K562 (cell line): ENCODE measurements around the gene GALNT18. TPM values are rescaled to one million over a fixed set of nuclear protein-coding genes. Genes with fewer than 3 reads are reported as not detected.

Source experiments
- ATAC-seq: fragments of 200-7000 bp; cut with Tn5 transposase; 3 replicates; pipeline ENCODE4 v1.9.1; 2020; ENCODE audit warnings: moderate library complexity
- BruUV-seq: library from RNA; stranded (reverse); fragments of 400-500 nt; replicated peaks from 2 replicates; lab custom pipeline; 2021; lab: Mats Ljungman, UMichigan
- CTCF ChIA-PET: fragments of 300-600 bp; formaldehyde crosslinking; extraction: SDS; loops from one replicate; lab custom pipeline; 2021; ENCODE audit warnings: low intra/inter-chr PET ratio; lab: Yijun Ruan, JAX
- POLR2A ChIA-PET: fragments of 300-600, 350-650 bp; sonication (Branson Sonifier 250); formaldehyde crosslinking; extraction: SDS; loops from one replicate; lab custom pipeline; 2021; ENCODE audit warnings: antibody characterized with exemption, inconsistent platforms; lab: Yijun Ruan, JAX
- DNase-seq, 4 experiments: peaks; one replicate each; pipeline versions ENCODE4 v3.0.0 to v3.0.0-alpha.2; 2011 to 2018; ENCODE audit warnings: low spot score in 3 of 4, mixed read lengths in 3 of 4; ENCODE audit errors: extremely low read depth in 1 of 4
- FAIRE-seq: peaks from 2 replicates; lab custom pipeline; 2011; peaks lifted over from hg19 to GRCh38; lab: Jason Lieb, UNC
- H2AFZ ChIP-seq: 2 replicates; pipeline ENCODE4 v1.6.0; 2011; ENCODE audit warnings: low read depth, low read length, control low read depth, inconsistent platforms
- H3K27ac ChIP-seq: fragments of 200-600 bp; 3 replicates; pipeline ENCODE4 v1.8.0; 2011; ENCODE audit warnings: low read depth, mild to moderate bottlenecking, control low read depth, inconsistent platforms, low read length, moderate library complexity, mixed read lengths; ENCODE audit errors: extremely low read depth
- H3K27me3 ChIP-seq, 2 experiments: fragments of 300-600 bp in 1 of 2; 2 replicates in 1 of 2; 3 replicates in 1 of 2; pipeline versions ENCODE4 v1.6.0 to v1.8.0; 2011; ENCODE audit warnings: inconsistent platforms in 2 of 2, low read length in 2 of 2, mild to moderate bottlenecking in 1 of 2, mixed read lengths in 1 of 2, moderate library complexity in 1 of 2; ENCODE audit not compliant: control insufficient read depth in 2 of 2, insufficient read depth in 2 of 2
- H3K36me3 ChIP-seq: fragments of 300-600 bp; 3 replicates; pipeline ENCODE4 v1.8.0; 2011; ENCODE audit warnings: mild to moderate bottlenecking, low read length, inconsistent platforms; ENCODE audit not compliant: control insufficient read depth, insufficient read depth
- H3K4me1 ChIP-seq, 2 experiments: fragments of 200-600 bp in 1 of 2; replicated peaks in 1 of 2; 2 replicates in 1 of 2; 3 replicates in 1 of 2; pipeline versions ENCODE4 v1.5.1 to v1.8.0; 2011; ENCODE audit warnings: inconsistent platforms in 2 of 2, low read length in 2 of 2, mild to moderate bottlenecking in 1 of 2, mixed read lengths in 1 of 2, moderate library complexity in 1 of 2; ENCODE audit not compliant: control insufficient read depth in 2 of 2, insufficient read depth in 2 of 2
- H3K4me2 ChIP-seq: 2 replicates; pipeline ENCODE4 v1.6.1; 2011; ENCODE audit warnings: low read length, control low read depth, inconsistent platforms, mixed read lengths; ENCODE audit not compliant: insufficient read depth
- H3K4me3 ChIP-seq: fragments of 200-600 bp; sonication (generic), shearing (Covaris generic); 2 replicates; pipeline ENCODE4 v1.5.1; 2016; ENCODE audit warnings: control low read depth, inconsistent platforms
- H3K79me2 ChIP-seq: fragments of 200-600 bp; 3 replicates; pipeline ENCODE4 v1.8.0; 2011; ENCODE audit warnings: low read length, inconsistent platforms; ENCODE audit not compliant: control insufficient read depth, insufficient read depth
- H3K9ac ChIP-seq, 2 experiments: 2 replicates each; pipeline versions ENCODE4 v1.6.0 to v1.6.1; 2011; ENCODE audit warnings: low read depth in 2 of 2, low read length in 2 of 2, control low read depth in 1 of 2, inconsistent platforms in 1 of 2, mild to moderate bottlenecking in 1 of 2, mixed read lengths in 1 of 2; ENCODE audit not compliant: insufficient read depth in 1 of 2
- H3K9me1 ChIP-seq: one replicate; pipeline ENCODE4 v1.6.0; 2011; ENCODE audit warnings: inconsistent platforms, mild to moderate bottlenecking, low read length, moderate library complexity; ENCODE audit not compliant: control insufficient read depth, insufficient read depth
- H3K9me3 ChIP-seq: replicated peaks from 2 replicates; pipeline ENCODE4 v1.5.1; 2011; ENCODE audit warnings: low read depth, low read length, inconsistent platforms; ENCODE audit not compliant: control insufficient read depth, insufficient read depth
- H4K20me1 ChIP-seq: replicated peaks from 2 replicates; pipeline ENCODE4 v1.6.1; 2011; ENCODE audit warnings: low read length, inconsistent platforms, mixed read lengths; ENCODE audit not compliant: control insufficient read depth, insufficient read depth
- CBX3 ChIP-seq, 2 experiments: IDR thresholded peaks; 1 replicate in 1 of 2; 2 replicates in 1 of 2; pipeline ENCODE4 v1.6.1; 2012; ENCODE audit warnings: inconsistent platforms in 2 of 2, low read length in 2 of 2, borderline replicate concordance in 1 of 2, control low read depth in 1 of 2
- CREM ChIP-seq: IDR thresholded peaks from 2 replicates; pipeline ENCODE4 v1.6.1; 2014; ENCODE audit warnings: antibody characterized with exemption, low read depth
- CTBP1 ChIP-seq: fragments of 450-650 bp; IDR thresholded peaks from 2 replicates; pipeline ENCODE4 v1.6.1; 2016; ENCODE audit warnings: borderline replicate concordance
- EP300 ChIP-seq: IDR thresholded peaks from 2 replicates; pipeline ENCODE4 v1.6.1; 2012; ENCODE audit warnings: low read length, improper control_type of control experiment
- MYNN ChIP-seq, 2 experiments: sonication (generic); formaldehyde crosslinking in 1 of 2; IDR thresholded peaks; 2 replicates each; pipeline versions ENCODE4 v1.5.0 to v1.6.1; 2016 to 2020; ENCODE audit warnings: antibody characterized with exemption in 1 of 2, missing genetic modification reagents in 1 of 2
- SMAD2 ChIP-seq: fragments of 150-350 bp; IDR thresholded peaks from 2 replicates; pipeline ENCODE4 v1.6.1; 2014; ENCODE audit warnings: low read depth, mild to moderate bottlenecking, low read length
- SMARCA5 ChIP-seq: fragments of 450-650 bp; IDR thresholded peaks from 2 replicates; pipeline ENCODE4 v1.6.1; 2016
- STAG1 ChIP-seq: sonication (generic); formaldehyde crosslinking; IDR thresholded peaks from 2 replicates; pipeline ENCODE4 v1.5.0; 2020; ENCODE audit warnings: missing genetic modification reagents, borderline replicate concordance
- THAP12 ChIP-seq: fragments of 250-450 bp; sonication (Bioruptor Pico); IDR thresholded peaks from 2 replicates; pipeline ENCODE4 v1.9.0; 2021; ENCODE audit warnings: mild to moderate bottlenecking, inconsistent platforms
- WGBS: fragments of 100-300 bp; shearing (Covaris generic); methylation state at CpG from one replicate; pipeline ENCODE4 v1.1.6; 2016; ENCODE audit warnings: low coverage, mixed read lengths; ENCODE audit not compliant: insufficient coverage; ENCODE audit errors: missing lambda C conversion rate; 5-methylcytosine and 5-hydroxymethylcytosine counted together
- in situ Hi-C: fragments of 300-500 bp; cut with MboI; formaldehyde crosslinking; loops from 4 replicates; pipeline ENCODE4 v1.15.0; 2018; ENCODE audit warnings: inconsistent platforms, mixed read lengths
- intact Hi-C: fragments of 100-400 bp; cut with micrococcal nuclease; formaldehyde crosslinking; loops from 2 replicates; pipeline ENCODE4 v1.14.2; 2022
- polyA plus RNA-seq, 8 experiments: library from polyadenylated mRNA; depleted of rRNA in 4 of 8; stranded (reverse) in 5 of 8; unstranded in 3 of 8; fragments of >200 nt; fragmentation: Nextera tagmentation in 2 of 8; fragmentation: Illumina TruSeq in 1 of 8; extraction: Ambion mirVana in 2 of 8; extraction: Trizol in 1 of 8; gene quantifications; 2 replicates each; pipeline versions ENCODE4 v1.2.1 to v1.2.3, GENCODE V29; 2011 to 2014; ENCODE audit warnings: inconsistent platforms in 1 of 8, missing spikeins in 1 of 8
- total RNA-seq, 7 experiments: library from RNA; depleted of rRNA in 6 of 7; stranded (reverse); fragments of >200 nt in 6 of 7; fragmentation: Illumina TruSeq in 2 of 7; extraction: Trizol in 2 of 7; gene quantifications; 2 replicates each; pipeline versions ENCODE4 v1.2.1 to v1.2.3, GENCODE V29; 2011 to 2021; ENCODE audit warnings: low replicate concordance in 1 of 7
- TF ChIP-seq, protein P1 (sequence below): fragments of 250-450 bp; sonication (Bioruptor Pico); IDR thresholded peaks from 2 replicates; pipeline ENCODE4 v1.8.0; 2021; ENCODE audit warnings: borderline replicate concordance, mild to moderate bottlenecking, moderate library complexity; ENCODE audit not compliant: poor library complexity, severe bottlenecking

GALNT18 gene
- total and polyA plus RNA-seq, 9 of the 15 experiments (the other 6 are each of a cell fraction or from before 2014, with no cell fraction given) = not detected

- intact Hi-C loops (no loop called here), in situ Hi-C loops (no loop called here)
- Histone ChIP-seq H3K79me2 (no peaks in the 10 kb centered on the region), H3K9ac (no peak overlapping the region), H3K9me3 (no peaks in the 10 kb centered on the region), H2AFZ (no peak overlapping the region), H3K4me3 (no peak overlapping the region), H4K20me1 (no peaks in the 10 kb centered on the region), H3K9me1 (no peaks in the 10 kb centered on the region), H3K27ac (no peak overlapping the region), H3K27me3 (peaks cover 8 to 35% of the 10 kb centered on the region in 2 experiments; a peak in 4 of 5 replicates), H3K36me3 (no peaks in the 10 kb centered on the region), H3K4me1 (no peaks in the 10 kb centered on the region), H3K4me2 (no peak overlapping the region)
- 1% methylated on average over 13 of the region's 15 CpGs for WGBS
- ChIA-PET CTCF (no interaction called here), POLR2A (interaction anchor here (0.7 kb wide), 1 partner anchor 46 kb away, joined by 3 read pairs; no protein-coding TSS in a partner anchor)
- ATAC-seq = no peak
- DNase-seq = no peak
- no peak for TF ChIP-seq MYNN (IDR thresholded peaks at IDR 0.05)
- TF ChIP-seq MYNN (CRISPR knock-in tag; IDR thresholded peaks at IDR 0.05) = no peak
- no peak for TF ChIP-seq CREM
- no peak for TF ChIP-seq CBX3 (IDR thresholded peaks at IDR 0.05; ENCODE audit: borderline replicate concordance in 1 of 2, low read length in 2 of 2)
- TF ChIP-seq EP300 = no peak
- TF ChIP-seq CTBP1 = no peak
- no peak for TF ChIP-seq SMAD2
- no peak for TF ChIP-seq THAP12 (CRISPR knock-in tag)
- no peak for TF ChIP-seq SMARCA5
- no peak for TF ChIP-seq STAG1 (CRISPR knock-in tag)
- TF ChIP-seq, protein P1, sequence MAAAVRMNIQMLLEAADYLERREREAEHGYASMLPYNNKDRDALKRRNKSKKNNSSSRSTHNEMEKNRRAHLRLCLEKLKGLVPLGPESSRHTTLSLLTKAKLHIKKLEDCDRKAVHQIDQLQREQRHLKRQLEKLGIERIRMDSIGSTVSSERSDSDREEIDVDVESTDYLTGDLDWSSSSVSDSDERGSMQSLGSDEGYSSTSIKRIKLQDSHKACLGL = no peak
- no peak for FAIRE-seq
- no TSS peak for BruUV-seq
Observed at GRCh38 chr11:11577932-11578911, 43.6 kb downstream of the GALNT18 start.
